CD4-positive, alpha-beta T cell treated with Interleukin-17A for 1 hour (primary cell): Measurements from ENCODE around the gene CHGA.

Source experiments
- DNase-seq: peaks from one replicate; pipeline ENCODE4 v3.0.0-alpha.2; 2020

The CHGA gene

DNA sequence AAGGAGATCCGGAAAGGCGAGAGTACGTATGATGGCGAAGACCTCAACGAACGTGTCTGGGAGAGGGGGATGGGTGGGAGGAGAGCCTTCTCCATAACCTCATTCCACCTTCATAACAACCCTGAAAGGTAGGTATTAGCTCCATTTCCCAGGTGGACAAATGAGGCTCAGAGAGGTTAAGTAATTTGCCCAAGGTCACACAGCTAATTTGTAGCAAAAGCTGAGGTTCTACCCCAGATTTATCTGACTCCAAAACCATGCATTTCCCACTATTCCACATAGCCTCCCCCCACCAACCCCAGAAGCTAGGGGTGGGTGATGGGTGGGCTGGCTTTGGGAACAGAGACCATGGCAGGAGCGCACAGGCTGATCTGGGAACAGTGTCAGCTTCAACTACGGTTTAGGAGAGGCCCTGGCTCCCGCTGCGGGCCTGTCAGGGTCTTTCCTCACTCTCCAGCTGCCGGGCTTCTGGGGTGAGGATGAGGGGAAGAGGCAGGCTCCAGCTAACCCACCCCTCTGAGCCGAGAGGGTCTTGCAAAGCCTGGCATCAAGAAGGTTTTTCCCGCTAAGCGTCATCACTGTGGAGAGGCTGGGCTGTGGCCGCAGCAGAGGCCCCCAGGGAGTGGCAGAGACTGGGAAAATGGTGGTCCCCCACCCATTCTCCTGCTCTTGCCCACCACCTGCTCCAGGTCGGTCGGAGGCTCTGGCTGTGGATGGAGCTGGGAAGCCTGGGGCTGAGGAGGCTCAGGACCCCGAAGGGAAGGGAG, 8.9 kb downstream of the CHGA start:
- no peak for DNase-seq

DNA sequence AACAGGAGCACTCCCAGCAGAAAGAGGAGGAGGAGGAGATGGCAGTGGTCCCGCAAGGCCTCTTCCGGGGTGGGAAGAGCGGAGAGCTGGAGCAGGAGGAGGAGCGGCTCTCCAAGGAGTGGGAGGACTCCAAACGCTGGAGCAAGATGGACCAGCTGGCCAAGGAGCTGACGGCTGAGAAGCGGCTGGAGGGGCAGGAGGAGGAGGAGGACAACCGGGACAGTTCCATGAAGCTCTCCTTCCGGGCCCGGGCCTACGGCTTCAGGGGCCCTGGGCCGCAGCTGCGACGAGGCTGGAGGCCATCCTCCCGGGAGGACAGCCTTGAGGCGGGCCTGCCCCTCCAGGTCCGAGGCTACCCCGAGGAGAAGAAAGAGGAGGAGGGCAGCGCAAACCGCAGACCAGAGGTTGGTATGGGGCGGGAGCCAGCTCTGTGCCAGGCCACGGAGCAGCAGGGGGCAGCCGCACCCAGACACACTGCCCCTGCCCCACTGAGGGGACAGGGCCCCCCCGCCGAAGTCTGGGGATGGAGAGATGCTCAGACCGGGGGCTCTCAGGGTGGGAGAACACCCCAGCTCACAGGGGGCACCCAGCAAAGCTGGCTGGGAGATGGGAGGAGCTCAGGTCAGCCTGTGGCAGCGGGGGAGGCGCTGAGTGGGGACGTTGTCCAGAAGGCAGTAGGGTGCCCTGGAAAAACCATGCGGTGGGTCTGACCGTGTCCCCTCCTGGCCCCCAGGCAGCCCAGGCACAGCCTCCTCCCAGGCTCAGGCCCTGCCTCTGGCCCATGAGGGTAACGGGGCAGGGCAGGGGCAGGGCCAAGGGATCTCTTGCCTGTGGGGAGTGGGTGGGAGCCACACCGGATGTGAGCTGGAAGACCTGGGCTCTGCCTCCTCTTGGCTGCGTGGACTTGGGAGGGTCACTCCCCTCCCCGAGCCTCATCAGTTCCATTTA, 9.8 kb downstream of the CHGA start:
- DNase-seq: no peak

DNA sequence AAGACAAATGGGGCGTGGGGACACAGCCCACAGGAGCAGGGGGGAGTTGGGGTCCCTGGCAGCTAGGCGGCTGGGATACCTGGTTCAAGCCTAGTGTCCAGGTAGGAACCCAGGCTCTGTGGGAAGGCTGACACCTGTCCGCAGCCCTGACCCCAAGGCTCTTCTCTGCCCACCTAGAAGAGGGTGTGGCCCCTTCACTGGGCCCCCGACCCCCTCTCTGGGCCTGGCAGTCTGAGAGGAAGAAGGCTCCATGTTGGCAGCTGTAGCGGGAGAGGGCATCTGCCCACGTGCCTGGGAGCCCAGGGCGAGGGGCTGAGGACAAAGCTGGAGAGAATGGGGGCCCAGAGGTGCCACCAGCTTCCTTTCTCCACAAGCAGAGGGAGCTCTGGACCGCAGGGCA, 10.5 kb downstream of the CHGA start:
- no peak for DNase-seq

DNA sequence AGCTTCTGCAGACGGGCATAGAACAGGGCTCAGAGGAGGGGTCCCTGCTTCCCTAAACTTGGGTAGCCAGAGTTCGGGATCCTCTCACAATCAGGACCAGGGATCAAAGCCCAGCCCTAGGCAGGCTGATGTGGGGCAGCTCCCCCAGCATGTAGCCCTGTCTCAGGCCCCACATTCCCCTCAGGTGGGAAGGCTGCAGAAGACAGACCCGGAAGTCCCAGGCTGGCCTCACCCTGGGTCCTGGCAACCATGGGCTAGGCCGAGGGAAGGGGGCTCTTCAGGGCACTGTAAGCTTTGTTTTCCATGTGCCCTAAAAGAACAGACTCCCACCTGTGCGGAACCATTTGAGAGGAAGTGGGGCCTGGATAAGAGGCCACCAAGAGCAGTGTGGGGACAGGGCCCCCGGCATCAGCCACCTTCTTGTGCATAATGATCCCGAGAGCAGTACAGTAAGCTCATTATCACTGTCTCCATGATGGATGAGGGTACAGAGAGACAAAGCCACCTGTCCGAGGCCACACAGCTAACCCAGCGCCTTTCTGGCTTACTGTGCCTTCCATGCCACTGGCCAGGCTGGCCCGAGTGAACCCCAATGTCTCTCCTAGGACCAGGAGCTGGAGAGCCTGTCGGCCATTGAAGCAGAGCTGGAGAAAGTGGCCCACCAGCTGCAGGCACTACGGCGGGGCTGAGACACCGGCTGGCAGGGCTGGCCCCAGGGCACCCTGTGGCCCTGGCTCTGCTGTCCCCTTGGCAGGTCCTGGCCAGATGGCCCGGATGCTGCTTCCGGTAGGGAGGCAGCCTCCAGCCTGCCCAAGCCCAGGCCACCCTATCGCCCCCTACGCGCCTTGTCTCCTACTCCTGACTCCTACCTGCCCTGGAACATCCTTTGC, 11.5 kb downstream of the CHGA start:
- DNase-seq: no peak

DNA sequence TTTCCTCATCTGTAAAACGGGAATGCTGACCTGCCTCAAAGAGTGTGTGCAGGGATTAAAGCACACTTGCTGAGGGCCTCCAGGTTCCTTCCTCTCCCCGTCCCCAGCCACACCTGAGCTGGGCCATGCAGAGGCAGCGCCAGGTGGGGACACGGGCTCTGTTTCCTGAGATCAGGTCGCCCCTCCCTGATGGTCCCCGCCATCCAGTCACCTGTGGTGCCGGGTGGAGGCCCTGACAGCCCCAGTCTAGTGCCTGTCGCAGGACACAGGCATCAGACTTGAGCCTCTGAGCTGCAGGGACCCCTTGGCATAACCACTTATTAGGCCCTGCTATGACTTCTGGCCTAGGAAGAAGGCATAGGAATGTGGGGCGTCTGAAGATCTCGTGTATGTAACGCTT, 12.5 kb downstream of the CHGA start:
- no peak for DNase-seq

DNA sequence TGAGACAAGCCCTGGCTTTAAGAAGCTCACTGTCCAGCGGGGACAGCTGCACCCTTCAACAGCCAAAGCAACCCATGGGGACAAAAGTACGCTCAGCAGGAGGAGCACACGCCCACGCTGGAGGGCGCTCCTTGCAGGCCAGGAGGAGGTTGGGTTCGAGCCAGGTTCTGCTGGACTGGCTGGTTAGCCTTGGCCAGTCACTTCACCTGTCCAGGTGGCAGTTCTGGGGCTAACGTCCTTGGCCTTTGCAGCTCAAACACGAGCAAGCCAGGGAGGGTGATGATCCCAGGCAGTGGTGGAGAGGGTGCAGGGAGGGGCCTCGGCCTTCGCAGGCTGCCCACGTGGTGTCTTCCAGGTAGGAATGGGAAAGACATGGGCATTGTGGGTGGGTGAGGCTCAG, 13.1 kb downstream of the CHGA start:
- DNase-seq: no peak

DNA sequence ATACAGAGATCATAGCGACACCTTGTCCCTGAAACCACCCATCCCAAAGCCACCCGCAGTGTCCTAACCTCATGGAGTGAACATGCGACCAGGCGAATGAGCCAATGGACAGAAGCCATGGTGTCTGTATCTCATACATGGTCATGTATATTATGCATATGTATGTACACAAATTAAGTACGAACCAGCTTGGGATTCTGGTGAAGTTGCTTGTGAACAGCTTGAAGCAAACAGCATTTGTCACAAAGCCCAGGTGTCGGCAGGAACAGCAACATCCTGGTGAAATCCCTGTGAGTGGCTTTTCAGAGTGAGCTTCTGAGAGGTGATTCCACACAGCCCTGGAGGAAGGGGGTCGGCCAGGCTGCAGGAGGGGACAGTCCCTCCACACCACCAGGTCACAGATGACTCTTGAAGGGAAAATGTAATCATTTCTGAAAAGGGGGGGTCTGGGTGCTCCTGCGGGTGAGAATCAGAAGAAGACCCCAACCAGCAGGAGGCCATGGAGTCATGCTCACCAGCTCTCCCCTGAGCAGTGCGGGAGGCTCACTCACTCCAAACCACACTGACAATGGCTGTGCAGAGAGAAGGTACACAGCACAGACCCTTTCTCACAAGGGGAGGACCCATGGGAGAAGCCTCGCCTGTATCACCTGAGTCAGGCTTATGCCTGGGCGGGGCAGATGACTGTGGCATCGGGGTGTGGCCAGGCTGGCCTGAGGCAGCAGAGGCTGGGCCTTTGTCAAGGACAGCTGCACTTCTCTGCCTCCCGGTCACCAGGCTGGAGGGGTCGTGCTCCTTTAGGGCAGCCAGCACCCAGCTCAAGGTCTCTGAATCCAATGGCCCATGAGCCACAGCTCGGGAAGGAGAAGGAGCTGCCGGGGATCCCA, 14.3 kb downstream of the CHGA start:
- DNase-seq: no peak

DNA sequence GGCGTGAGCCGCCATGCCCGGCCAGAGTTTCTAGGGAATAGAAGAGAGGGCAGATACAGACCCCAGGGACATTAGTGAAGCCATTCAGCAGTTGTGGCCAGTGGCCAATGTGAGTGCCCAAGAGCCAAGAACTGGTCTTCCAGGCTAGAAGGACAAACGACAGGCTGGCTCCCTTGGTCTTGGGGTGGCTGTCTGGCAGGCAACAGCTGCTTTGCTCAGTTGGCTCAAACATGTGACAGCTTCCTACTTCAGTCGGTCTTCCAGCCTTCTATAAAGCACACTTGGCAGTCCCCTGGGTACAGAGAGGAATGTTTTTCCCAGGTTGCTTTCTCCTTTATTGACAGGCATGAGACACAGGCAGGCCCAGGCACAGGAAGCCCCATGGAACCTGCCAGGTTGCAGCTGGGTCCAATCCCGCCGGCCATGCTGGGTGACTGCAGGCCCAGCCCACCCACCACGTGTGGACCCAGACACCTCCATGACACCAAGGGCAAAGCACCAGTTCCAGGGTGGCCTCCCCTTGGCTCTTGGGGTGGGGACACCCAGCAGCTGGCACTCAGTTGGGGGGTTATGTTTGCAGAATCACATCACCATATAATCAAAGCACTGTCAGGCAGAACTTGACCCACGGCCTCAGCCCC, 15.4 kb downstream of the CHGA start:
- DNase-seq: no peak

DNA sequence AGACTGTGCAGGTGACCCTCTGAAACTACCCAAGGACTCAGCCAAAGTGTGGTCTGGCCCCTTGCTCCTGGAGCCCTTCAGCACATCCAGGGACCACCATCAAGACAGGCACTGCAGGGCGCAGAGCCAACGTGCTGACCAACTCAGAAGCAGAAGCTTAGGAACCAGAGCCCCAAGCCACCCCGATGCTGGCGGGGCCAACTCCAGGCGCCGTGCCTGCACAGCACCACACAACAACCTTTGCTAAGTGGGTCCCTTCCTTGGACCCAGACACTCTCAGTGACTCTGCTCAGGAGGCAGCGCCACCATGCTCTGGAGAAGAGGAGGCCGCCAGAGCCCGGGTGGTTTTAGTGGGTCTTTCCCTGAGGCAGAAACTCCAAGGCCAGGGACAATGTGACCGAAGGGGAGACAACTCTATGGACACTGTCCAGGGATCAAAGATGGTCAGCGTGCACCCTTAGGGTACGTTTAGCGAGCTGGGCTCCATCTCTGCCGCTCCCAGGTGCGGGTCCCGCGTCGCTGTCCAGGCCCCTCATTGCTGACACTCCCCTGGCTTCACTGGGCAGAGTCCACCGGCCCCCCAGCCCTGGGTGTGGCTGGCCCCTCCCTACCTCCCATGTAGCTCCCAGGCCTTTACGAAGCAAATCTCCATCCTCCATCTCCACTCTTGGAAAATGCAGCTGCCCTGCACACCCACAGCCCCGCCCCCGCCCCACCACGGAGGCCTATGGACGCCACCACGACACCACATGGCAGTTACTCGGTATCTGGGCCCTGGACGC, 16.1 kb downstream of the CHGA start:
- DNase-seq: no peak

DNA sequence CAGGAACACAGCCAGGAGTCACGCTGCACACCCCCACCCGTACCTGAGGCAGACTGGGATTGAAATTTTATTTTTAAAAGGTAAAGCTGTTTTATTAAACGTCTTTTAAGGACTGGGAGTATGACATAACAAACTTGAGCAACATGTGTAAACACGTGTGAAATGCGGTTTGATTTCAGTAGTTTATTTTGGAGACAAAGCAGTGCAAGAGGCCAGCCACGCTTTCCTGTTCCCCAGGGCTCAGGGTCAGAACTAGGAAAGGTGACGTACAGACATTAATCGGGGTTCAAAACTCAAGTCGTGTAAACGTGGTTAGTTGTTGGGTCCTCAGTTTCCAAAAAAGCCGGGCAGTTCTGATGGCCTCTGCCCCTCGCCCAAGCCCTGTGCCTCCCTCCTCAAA, 16.7 kb downstream of the CHGA start:
- DNase-seq: no peak

DNA sequence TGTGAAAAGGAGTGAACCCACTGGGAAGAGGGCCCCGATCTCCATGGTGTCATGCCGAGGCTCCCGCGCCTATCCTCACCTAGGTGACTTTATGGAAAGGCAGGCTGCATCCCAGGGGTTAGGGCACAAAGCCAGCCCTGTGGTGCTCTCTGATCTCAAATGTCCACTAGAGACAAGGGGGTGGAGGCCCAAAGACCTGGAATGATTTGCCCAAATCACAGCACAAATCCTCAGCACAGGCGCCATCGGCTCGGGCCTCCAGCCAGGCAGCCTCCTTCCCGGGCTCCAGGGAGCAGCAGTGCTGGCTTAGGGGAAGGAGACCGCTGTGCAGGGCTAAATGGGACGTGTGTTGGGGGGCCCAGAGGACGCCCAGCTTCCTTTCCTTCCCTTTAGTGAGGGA, 17.6 kb downstream of the CHGA start:
- DNase-seq: no peak

DNA sequence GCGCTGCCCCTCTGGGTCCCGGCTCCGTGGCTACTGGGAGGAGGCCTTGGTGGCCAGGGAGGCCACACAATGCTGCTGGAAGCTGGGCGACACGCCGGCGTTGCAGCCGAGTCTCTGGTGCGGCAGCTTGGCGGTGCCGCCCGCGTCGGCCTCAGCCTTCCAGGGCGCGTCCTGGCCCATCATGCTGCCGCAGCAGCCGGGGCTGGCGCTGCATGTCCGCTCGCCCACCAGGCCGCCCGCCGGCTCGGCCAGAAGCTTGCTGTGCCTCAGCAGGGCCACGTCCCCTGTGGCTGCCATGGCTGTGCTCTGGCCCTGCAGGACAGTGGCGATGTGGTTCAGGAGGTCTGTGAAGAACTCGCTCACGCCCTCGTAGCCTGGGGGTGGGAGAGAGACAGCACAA, 18.6 kb downstream of the CHGA start:
- no peak for DNase-seq

DNA sequence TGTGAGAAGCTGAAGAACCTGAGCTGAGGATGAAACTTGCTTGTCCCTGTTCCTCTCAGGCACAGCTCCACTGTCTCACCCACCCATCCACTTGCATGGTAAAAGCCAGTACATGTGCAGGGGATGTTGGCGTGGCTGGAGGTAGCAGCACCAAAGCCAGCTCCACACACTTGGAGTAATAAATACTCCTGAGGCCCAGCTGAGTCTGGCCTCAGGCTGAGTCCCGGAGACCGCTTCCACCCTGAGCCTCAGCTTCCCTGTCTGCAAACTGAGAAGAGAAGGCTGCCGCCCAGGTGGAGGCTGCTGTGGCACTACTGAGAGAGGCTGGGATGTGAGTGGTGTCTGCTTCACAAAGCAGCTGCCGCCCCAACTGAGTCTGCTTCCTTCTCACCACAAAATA, 19.2 kb downstream of the CHGA start:
- no peak for DNase-seq

DNA sequence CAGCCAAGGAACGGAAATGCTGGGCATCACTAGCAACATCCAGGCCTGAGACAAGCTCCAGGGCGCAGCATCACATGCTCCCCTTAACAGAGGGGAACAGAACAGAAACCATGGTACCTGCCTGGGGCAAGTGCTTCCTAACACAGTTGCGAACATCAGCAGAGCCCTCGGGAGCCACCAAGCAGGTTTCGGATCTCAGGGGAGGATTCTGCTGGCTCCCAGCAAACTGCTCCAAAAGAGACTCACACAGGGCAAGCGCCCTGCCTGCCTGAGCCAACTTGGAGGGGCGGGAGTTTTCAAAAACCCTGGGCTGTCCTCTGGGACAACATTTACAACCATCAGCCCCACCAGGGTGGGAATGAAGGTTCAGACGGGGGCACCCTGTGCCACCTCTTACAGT, 19.6 kb downstream of the CHGA start:
- no peak for DNase-seq

DNA sequence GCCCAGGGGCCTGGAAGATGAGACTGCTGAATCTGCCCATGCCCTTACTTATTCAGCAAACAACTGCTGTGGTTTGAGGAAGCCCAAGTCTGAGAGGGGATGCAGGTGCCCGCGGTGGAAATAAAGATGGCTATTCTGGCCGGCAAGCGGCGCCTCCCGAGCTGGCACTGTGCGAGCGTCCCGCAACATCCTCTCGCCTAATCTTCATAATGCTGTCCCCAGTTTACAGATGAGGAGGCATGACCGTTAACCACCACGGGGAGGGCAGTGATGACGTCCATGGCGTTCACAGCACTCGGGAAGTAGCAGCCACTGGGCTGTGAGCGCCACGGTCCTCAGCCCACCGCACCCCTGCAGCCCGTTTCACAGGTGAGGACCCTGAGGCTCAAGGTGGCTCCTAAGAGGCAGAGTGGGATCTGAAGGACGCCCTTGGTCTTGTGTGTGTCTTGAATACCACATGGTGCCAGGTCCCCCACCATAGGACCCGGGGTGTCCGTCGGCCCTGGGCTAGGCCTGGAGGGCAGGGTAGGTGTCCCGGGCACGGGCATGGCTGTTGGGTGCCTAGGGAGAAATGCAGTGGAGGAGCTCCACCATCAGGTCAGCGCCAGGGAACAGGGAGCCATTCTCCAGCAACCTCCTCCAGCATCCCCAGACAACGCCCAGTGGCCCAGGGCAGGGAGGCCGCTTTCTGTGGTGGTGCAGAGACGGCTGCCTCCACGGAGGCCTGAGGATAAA, 20.2 kb downstream of the CHGA start:
- no peak for DNase-seq

DNA sequence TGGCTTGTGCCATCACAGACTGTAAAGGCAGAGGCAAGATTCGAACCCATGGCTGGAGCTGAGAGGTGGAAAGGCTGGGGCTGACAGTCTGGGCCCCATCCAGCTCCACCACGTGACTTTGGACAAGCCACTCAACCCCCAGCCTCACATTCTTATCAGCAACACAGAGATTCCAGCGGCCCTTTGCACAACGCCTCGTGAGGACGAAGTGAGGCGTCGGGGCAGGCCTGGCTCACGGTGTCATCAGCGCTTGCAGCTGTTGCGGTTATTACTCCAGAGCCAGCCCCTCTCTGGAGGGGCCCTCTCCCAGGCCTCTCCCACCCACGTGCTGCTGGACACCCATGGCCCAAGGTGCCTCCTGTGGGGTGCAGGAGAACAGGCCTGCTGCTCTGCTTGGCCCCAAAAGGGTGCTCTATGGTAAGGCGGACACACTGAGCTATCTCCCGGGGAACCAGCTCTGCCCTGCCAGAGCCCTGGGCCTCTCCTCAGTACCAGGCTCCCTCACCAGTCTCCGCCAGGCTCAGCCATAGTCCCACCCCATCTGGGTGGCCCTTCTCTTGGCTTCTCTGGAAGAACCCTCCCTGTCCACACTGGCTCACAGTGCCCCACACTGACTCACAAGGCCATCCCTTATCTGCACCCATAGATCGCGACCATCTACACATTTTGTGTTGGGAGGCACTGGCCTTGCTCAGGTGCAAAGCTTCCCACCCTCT, 21.1 kb downstream of the CHGA start:
- no peak for DNase-seq

DNA sequence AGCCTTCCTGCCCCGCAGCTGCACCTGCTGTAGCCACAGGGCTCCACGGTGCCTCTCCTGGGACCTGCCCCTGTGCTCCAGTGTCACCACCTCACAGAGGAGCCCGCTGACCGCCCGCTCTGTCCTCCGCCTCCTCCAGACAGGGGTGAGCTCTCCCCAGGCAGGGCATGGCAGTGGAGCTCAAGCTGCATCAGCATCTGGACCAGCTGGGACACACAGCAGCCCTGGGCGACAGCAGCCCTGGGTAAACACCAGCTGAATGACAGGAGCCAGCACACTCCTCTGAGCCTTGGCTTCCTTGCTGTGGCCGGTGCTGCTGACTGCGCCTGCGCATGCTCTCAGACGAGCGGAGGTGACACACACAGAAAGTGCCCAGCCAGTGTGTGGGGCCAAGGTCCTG, 22.0 kb downstream of the CHGA start:
- no peak for DNase-seq

DNA sequence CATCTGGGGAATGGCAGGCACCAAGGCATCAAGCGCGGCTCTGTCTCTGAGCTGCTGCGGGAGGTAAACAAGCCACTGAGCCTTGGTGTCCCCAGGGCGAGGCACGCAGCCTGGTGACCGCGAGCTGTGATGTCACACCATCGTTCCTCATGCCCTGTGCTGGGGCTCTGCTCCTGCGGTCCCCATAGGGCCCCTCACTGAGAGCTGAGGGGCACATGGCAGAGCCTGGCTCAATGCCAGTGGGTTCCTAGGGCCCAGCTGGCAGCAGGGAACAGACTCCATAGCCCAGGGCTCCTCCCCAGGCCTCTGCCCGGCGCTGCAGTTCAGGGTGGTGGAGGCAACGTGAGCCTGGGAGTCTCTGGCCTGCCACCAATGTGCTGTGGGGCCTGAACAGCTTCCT, 22.6 kb downstream of the CHGA start:
- no peak for DNase-seq
